Smooth muscle cell (in vitro differentiated cells): Measurements from ENCODE around the gene PDE6B. TPM values are rescaled to one million over a fixed set of nuclear protein-coding genes. Genes with fewer than 3 reads are reported as not detected.
A peak's percentile ranks its signal among the peaks of the same experiment; 100 is the strongest.

ENCODE experiments used
- DNase-seq: peaks from one replicate; lab custom pipeline; 2025; ENCODE audit not compliant: unreplicated experiment; lab: John Stamatoyannopoulos, UW
- H2AFZ ChIP-seq: fragments of 200-600 bp; sonication (generic); 2 replicates; pipeline ENCODE4 v1.6.0; 2016; ENCODE audit warnings: antibody characterized with exemption, low read depth, mild to moderate bottlenecking
- H3F3A ChIP-seq: fragments of 200-600 bp; sonication (generic); 2 replicates; pipeline ENCODE4 v1.6.0; 2017; ENCODE audit warnings: antibody characterized with exemption, low read depth
- H3K27ac ChIP-seq: fragments of 200-600 bp; sonication (generic); 2 replicates; pipeline ENCODE4 v1.5.1; 2016; ENCODE audit warnings: low read depth, mild to moderate bottlenecking
- H3K27me3 ChIP-seq: fragments of 200-600 bp; sonication (generic); 2 replicates; pipeline ENCODE4 v1.6.1; 2016; ENCODE audit warnings: low read depth, mild to moderate bottlenecking
- H3K36me3 ChIP-seq: fragments of 200-600 bp; sonication (generic); 2 replicates; pipeline ENCODE4 v1.5.1; 2016; ENCODE audit warnings: low read depth
- H3K4me1 ChIP-seq: fragments of 200-600 bp; sonication (generic); 2 replicates; pipeline ENCODE4 v1.5.1; 2016; ENCODE audit warnings: low read depth
- H3K4me2 ChIP-seq: fragments of 200-600 bp; sonication (generic); 2 replicates; pipeline ENCODE4 v1.6.0; 2016; ENCODE audit warnings: mild to moderate bottlenecking
- H3K4me3 ChIP-seq: fragments of 200-600 bp; sonication (generic); 2 replicates; pipeline ENCODE4 v1.5.1; 2016; ENCODE audit warnings: mild to moderate bottlenecking
- H3K79me2 ChIP-seq: fragments of 200-600 bp; sonication (generic); 2 replicates; pipeline ENCODE4 v1.6.0; 2016; ENCODE audit warnings: low read depth, mild to moderate bottlenecking
- H3K9ac ChIP-seq: fragments of 200-600 bp; sonication (generic); 2 replicates; pipeline ENCODE4 v1.6.0; 2016; ENCODE audit warnings: low read depth
- H3K9me3 ChIP-seq: fragments of 200-600 bp; sonication (generic); replicated peaks from 2 replicates; pipeline ENCODE4 v1.5.1; 2016; ENCODE audit warnings: low read depth
- H4K20me1 ChIP-seq: fragments of 200-600 bp; sonication (generic); 2 replicates; pipeline ENCODE4 v1.6.0; 2016; ENCODE audit warnings: low read depth
- WGBS: methylation state at CpG from one replicate; pipeline ENCODE4 v1.1.7; 2016; ENCODE audit warnings: low lambda C conversion rate; 5-methylcytosine and 5-hydroxymethylcytosine counted together
- polyA plus RNA-seq: library from polyadenylated mRNA; unstranded; fragments of >200 nt; fragmentation: Nextera tagmentation; extraction: Ambion mirVana; gene quantifications from 2 replicates; pipeline ENCODE4 v1.2.1, GENCODE V29; 2016
- total RNA-seq: library from RNA; depleted of rRNA; stranded (reverse); fragments of >200 nt; gene quantifications from 2 replicates; pipeline ENCODE4 v1.2.3, GENCODE V29; 2014
- TF ChIP-seq, protein P1 (sequence below): fragments of 200-600 bp; sonication (generic); IDR thresholded peaks from 2 replicates; pipeline ENCODE4 v1.5.1; 2017; ENCODE audit warnings: borderline replicate concordance, mild to moderate bottlenecking, antibody characterized with exemption; ENCODE audit not compliant: insufficient read depth, poor library complexity, severe bottlenecking

PDE6B gene
- total and polyA plus RNA-seq, 2 experiments from 2014 or later, result 5.1 to 9.0 TPM

GRCh38 chr4:577499-578450 lies 47.6 kb upstream of the PDE6B start:
- H3K27ac ChIP-seq, result no peak overlapping the region
- no peaks in the 10 kb centered on the region for H3K36me3 ChIP-seq
- H3K9ac ChIP-seq, result no peak overlapping the region
- peaks cover 74% of the 10 kb centered on the region for H3K27me3 ChIP-seq
- TF ChIP-seq, protein P1, sequence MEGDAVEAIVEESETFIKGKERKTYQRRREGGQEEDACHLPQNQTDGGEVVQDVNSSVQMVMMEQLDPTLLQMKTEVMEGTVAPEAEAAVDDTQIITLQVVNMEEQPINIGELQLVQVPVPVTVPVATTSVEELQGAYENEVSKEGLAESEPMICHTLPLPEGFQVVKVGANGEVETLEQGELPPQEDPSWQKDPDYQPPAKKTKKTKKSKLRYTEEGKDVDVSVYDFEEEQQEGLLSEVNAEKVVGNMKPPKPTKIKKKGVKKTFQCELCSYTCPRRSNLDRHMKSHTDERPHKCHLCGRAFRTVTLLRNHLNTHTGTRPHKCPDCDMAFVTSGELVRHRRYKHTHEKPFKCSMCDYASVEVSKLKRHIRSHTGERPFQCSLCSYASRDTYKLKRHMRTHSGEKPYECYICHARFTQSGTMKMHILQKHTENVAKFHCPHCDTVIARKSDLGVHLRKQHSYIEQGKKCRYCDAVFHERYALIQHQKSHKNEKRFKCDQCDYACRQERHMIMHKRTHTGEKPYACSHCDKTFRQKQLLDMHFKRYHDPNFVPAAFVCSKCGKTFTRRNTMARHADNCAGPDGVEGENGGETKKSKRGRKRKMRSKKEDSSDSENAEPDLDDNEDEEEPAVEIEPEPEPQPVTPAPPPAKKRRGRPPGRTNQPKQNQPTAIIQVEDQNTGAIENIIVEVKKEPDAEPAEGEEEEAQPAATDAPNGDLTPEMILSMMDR, result no peak
- H3F3A ChIP-seq, result no peaks in the 10 kb centered on the region
- H3K9me3 ChIP-seq, result no peaks in the 10 kb centered on the region
- DNase-seq, result no peak
- peak overlapping the region; percentile 6 for H3K4me3 ChIP-seq
- H3K4me1 ChIP-seq, result no peaks in the 10 kb centered on the region
- no peaks in the 10 kb centered on the region for H4K20me1 ChIP-seq
- no peak overlapping the region for H2AFZ ChIP-seq
- H3K4me2 ChIP-seq, result peak overlapping the region; percentile 82
- 10% methylated on average over 41 of the region's 52 CpGs for WGBS
- H3K79me2 ChIP-seq, result no peaks in the 10 kb centered on the region

DNA sequence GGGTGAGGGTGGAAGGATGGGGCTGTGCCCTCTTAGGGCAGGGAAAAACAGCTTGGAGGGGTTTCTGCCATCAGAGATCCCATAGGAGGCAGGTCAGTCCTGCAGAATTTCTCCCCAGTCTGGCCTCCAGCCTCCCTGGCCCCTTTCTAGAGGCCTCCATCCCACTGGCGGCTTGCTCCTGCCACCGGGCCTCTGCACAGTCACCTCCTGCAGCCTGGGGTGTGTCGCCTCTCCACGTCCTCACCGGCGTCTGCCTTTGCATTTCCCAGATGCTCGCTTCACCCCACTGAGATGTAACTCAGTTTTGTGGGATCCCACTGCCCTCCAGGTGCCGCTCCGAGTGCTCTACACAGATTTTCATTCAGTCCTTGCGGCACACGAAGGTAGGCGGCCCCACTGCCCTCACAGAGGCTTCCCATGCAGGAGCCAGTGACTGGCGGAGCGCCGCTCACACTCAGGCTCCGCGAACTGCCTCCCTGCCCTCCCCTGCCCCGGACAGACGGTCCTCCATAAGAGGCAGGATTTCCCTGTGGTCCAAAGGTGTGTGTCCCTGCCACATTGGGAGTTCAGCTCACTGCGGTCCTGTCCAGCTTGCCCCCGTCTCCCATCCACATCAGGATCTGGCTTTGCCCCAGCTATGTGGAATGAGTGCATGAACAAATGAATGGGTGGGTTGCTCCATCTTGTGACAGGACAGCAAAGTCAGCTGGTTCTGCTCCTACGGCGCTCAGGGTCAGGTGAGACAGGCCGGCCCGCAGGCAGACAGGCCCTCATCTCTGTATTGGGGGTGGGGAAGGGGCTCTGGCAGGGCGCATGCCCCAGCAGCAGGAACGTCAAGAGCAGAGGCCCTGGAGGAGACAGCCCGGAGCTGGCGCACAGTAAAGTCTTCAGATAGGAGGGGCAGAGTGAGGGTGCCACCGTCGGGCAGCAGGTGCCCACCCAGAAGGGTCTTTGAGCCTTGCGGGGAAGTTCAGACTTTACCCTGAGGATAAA lies 46.6 kb upstream of the PDE6B start:
- H2AFZ ChIP-seq, result no peak overlapping the region
- H3K4me3 ChIP-seq, result no peak overlapping the region
- WGBS, result 63% methylated on average over 32 of the region's 32 CpGs
- no peaks in the 10 kb centered on the region for H4K20me1 ChIP-seq
- H3K4me1 ChIP-seq, result no peaks in the 10 kb centered on the region
- TF ChIP-seq, protein P1, result no peak
- H3K79me2 ChIP-seq, result no peaks in the 10 kb centered on the region
- H3K9me3 ChIP-seq, result no peaks in the 10 kb centered on the region
- H3F3A ChIP-seq, result no peaks in the 10 kb centered on the region
- H3K27ac ChIP-seq, result no peak overlapping the region
- peaks cover 65% of the 10 kb centered on the region for H3K27me3 ChIP-seq
- H3K9ac ChIP-seq, result no peak overlapping the region
- DNase-seq, result no peak
- H3K36me3 ChIP-seq, result no peaks in the 10 kb centered on the region
- H3K4me2 ChIP-seq, result no peak overlapping the region

DNA sequence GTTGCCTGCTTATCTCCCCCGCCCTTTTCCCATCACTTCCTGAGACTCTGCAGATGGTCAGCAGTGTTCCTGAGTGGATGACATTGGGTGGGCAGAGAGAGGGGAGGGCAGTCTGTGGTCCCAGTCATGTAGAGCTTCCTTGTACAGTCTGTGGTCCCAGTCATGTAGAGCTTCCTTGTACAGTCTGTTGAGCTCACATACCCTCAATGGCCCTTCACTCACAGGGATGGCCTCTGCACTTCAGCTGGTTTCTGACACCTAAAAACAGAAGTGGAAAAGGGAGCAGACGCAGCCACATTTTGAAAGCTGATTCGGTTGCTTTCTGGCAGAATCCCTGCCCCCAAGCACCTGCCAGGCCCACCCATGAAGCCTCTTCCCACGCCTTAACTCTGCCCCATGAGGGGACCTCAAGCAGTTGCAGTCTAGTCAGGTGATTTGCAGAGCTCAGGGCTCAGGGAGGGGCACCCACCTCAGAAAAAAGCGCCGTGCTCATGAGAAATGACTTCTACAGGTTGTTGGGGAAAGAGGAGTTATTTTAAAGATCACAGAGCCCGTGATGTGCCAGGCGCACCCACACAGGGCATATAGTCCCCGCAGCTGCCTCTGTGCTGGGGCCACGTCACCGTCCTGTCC lies 45.7 kb upstream of the PDE6B start:
- Histone ChIP-seq H3K27me3 (peaks cover 55% of the 10 kb centered on the region), H3K9me3 (no peaks in the 10 kb centered on the region), H3K9ac (no peak overlapping the region), H3K4me2 (no peak overlapping the region), H4K20me1 (no peaks in the 10 kb centered on the region), H3K36me3 (no peaks in the 10 kb centered on the region), H3K4me3 (no peak overlapping the region), H3K27ac (no peak overlapping the region), H3K79me2 (no peaks in the 10 kb centered on the region), H3K4me1 (no peaks in the 10 kb centered on the region), H3F3A (no peaks in the 10 kb centered on the region), H2AFZ (no peak overlapping the region)
- DNase-seq, result no peak
- WGBS, result 70% methylated on average over 11 of the region's 11 CpGs
- TF ChIP-seq, protein P1, result no peak
